ENCODE results near the gene SORCS1.

DNA sequence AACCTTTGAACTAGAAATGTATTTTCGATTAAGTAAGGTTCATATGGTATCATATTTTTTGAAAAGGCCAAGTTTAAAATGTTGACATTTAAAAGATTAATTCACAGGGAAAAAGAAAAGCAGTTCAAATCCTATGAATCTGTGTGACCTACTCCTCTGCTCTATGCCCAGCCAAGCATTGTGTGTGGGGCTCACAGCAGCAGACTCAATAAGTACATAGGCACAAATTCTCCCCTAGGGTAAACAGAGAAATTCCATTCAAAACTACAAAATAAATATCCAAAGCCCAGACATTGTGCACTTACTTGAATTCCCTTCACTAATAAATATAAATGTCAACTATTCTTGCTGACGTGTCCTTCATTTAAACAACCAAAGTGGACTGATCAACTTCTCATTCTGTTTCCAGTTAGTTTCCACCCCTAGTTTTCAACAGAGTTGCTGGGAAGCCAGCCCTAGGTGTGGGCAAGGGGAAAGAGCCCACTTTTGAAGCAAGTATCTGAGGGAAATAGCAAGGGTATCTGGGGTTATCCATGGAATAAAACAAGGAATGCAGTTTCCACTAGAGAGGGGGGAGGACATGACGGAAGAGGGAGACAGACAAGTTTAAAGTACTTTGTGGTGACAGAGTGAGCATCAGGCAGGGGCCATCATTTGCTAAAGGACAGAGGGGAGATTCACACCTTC is 533.3 kb downstream of the SORCS1 start:
- TF ChIP-seq POLR2AphosphoS5 (IDR thresholded peaks at IDR 0.05; ENCODE audit: borderline replicate concordance, low read depth, low read length): no peak
- no peak for TF ChIP-seq EZH2 (IDR thresholded peaks at IDR 0.05)
